Stimulated activated CD4-positive, alpha-beta T cell treated with anti-CD3 and anti-CD28 coated beads, Interleukin-4, amount 100 ng/mL, for 24 hours (primary cell): Measurements from ENCODE around the gene WFS1.

ENCODE experiments used
- DNase-seq: peaks from one replicate; pipeline ENCODE4 v3.0.0-alpha.2; 2020

Gene WFS1

GRCh38 chr4:6263526-6264224 lies 6.0 kb upstream of the WFS1 start:
- no peak for DNase-seq

GRCh38 chr4:6264225-6264540 lies 5.5 kb upstream of the WFS1 start:
- DNase-seq = no peak

- no peak for DNase-seq
Observed at GRCh38 chr4:6265546-6265945, 4.1 kb upstream of the WFS1 start.

GRCh38 chr4:6267573-6267972 lies 2.1 kb upstream of the WFS1 start:
- no peak for DNase-seq

- DNase-seq = no peak
Observed at GRCh38 chr4:6268650-6269615, 717 bp upstream of the WFS1 start.

GRCh38 chr4:6270636-6271121 lies 1.0 kb downstream of the WFS1 start:
- no peak for DNase-seq

GRCh38 chr4:6271206-6271605 lies 1.6 kb downstream of the WFS1 start:
- no peak for DNase-seq

GRCh38 chr4:6271701-6272465 lies 2.2 kb downstream of the WFS1 start:
- no peak for DNase-seq

- no peak for DNase-seq
Observed at GRCh38 chr4:6272863-6273660, 3.4 kb downstream of the WFS1 start.

GRCh38 chr4:6273661-6273990 lies 4.0 kb downstream of the WFS1 start:
- DNase-seq = no peak

GRCh38 chr4:6275351-6275750 lies 5.7 kb downstream of the WFS1 start:
- no peak for DNase-seq

- no peak for DNase-seq
Observed at GRCh38 chr4:6275898-6276806, 6.5 kb downstream of the WFS1 start.

GRCh38 chr4:6277139-6277802 lies 7.6 kb downstream of the WFS1 start:
- DNase-seq = no peak

GRCh38 chr4:6277935-6278800 lies 8.5 kb downstream of the WFS1 start:
- DNase-seq = no peak

GRCh38 chr4:6278801-6279197 lies 9.1 kb downstream of the WFS1 start:
- DNase-seq = no peak

- DNase-seq = no peak
Observed at GRCh38 chr4:6279582-6280289, 10.1 kb downstream of the WFS1 start.

GRCh38 chr4:6280365-6280996 lies 10.8 kb downstream of the WFS1 start:
- DNase-seq = no peak

- no peak for DNase-seq
Observed at GRCh38 chr4:6281436-6282313, 12.0 kb downstream of the WFS1 start.
